Liver (tissue), 9 donors: Measurements from ENCODE around the gene STAT5A. TPM values are rescaled to one million over a fixed set of nuclear protein-coding genes. Genes with fewer than 3 reads are reported as not detected.
"Not testable (repeated sequence)": the region's sequence is repeated elsewhere in the genome, so short reads cannot be mapped to it uniquely, and the experiment has no call there.

ENCODE experiments used
- DNase-seq: peaks from one replicate; pipeline ENCODE4 v3.0.0-alpha.2; 2017; ENCODE audit warnings: low spot score
- H3K27ac ChIP-seq, 2 donors: one replicate each; pipeline ENCODE4 v1.7.0; 2013; ENCODE audit warnings: inconsistent platforms in 2 of 2, low read length in 2 of 2, control low read depth in 1 of 2, low read depth in 1 of 2, mild to moderate bottlenecking in 1 of 2
- H3K27me3 ChIP-seq, 4 donors: one replicate each; pipeline versions ENCODE4 v1.6.1 to v1.7.0; 2013; ENCODE audit warnings: low read length in 3 of 4, inconsistent platforms in 1 of 4, mild to moderate bottlenecking in 1 of 4, moderate library complexity in 1 of 4; ENCODE audit not compliant: control insufficient read depth in 4 of 4, insufficient read depth in 4 of 4
- H3K36me3 ChIP-seq, 4 donors: one replicate each; pipeline versions ENCODE4 v1.6.1 to v1.7.0; 2013; ENCODE audit warnings: low read length in 3 of 4, mild to moderate bottlenecking in 3 of 4, low read depth in 1 of 4, moderate library complexity in 1 of 4; ENCODE audit not compliant: control insufficient read depth in 4 of 4, insufficient read depth in 3 of 4
- H3K4me1 ChIP-seq, 4 donors: one replicate each; pipeline versions ENCODE4 v1.6.1 to v1.7.0; 2013; ENCODE audit warnings: low read length in 3 of 4, mild to moderate bottlenecking in 3 of 4, moderate library complexity in 1 of 4; ENCODE audit not compliant: control insufficient read depth in 4 of 4, insufficient read depth in 4 of 4
- H3K4me3 ChIP-seq, 3 donors: one replicate each; pipeline versions ENCODE4 v1.6.1 to v1.7.0; 2013; ENCODE audit warnings: low read length in 3 of 3, control low read depth in 1 of 3, low read depth in 1 of 3, mild to moderate bottlenecking in 1 of 3
- H3K9ac ChIP-seq, 2 donors: one replicate each; pipeline ENCODE4 v1.7.0; 2013; ENCODE audit warnings: low read length in 2 of 2, mild to moderate bottlenecking in 2 of 2, moderate library complexity in 2 of 2, control low read depth in 1 of 2, low read depth in 1 of 2
- H3K9me3 ChIP-seq, 4 donors: one replicate each; pipeline versions ENCODE4 v1.6.1 to v1.7.0; 2013; ENCODE audit warnings: low read length in 3 of 4; ENCODE audit not compliant: control insufficient read depth in 4 of 4
- FOXA1 ChIP-seq: IDR thresholded peaks from 2 replicates; pipeline ENCODE4 v1.6.1; 2016; ENCODE audit warnings: antibody characterized with exemption
- FOXA2 ChIP-seq: IDR thresholded peaks from 2 replicates; pipeline ENCODE4 v1.6.1; 2016; ENCODE audit warnings: antibody characterized with exemption
- GABPA ChIP-seq, 2 donors: IDR thresholded peaks in 1 of 2; conservative IDR thresholded peaks in 1 of 2; 2 replicates each; pipeline ENCODE4 v1.6.1; 2016; ENCODE audit warnings: antibody characterized with exemption in 2 of 2, mild to moderate bottlenecking in 1 of 2, moderate library complexity in 1 of 2
- HNF4A ChIP-seq, 2 donors: conservative IDR thresholded peaks; 2 replicates each; pipeline ENCODE4 v1.6.1; 2016; ENCODE audit warnings: antibody characterized with exemption in 2 of 2, mild to moderate bottlenecking in 2 of 2
- HNF4G ChIP-seq: IDR thresholded peaks from 2 replicates; pipeline ENCODE4 v1.6.1; 2016; ENCODE audit warnings: antibody characterized with exemption
- JUND ChIP-seq, 2 donors: IDR thresholded peaks; 2 replicates each; pipeline ENCODE4 v1.6.1; 2016; ENCODE audit warnings: antibody characterized with exemption in 2 of 2
- NR2F2 ChIP-seq: IDR thresholded peaks from 2 replicates; pipeline ENCODE4 v1.6.1; 2016; ENCODE audit warnings: antibody characterized with exemption
- RAD21 ChIP-seq, 2 donors: IDR thresholded peaks; 2 replicates each; pipeline ENCODE4 v1.6.1; 2016; ENCODE audit warnings: antibody characterized with exemption in 2 of 2, mild to moderate bottlenecking in 2 of 2
- RXRA ChIP-seq, 2 donors: IDR thresholded peaks; 2 replicates each; pipeline ENCODE4 v1.6.1; 2017 to 2018; ENCODE audit warnings: antibody characterized with exemption in 2 of 2, mild to moderate bottlenecking in 1 of 2
- SP1 ChIP-seq: IDR thresholded peaks from 2 replicates; pipeline ENCODE4 v1.6.1; 2018; ENCODE audit warnings: antibody characterized with exemption, mild to moderate bottlenecking
- TAF1 ChIP-seq: conservative IDR thresholded peaks from 2 replicates; pipeline ENCODE4 v1.6.1; 2016; ENCODE audit warnings: antibody characterized with exemption, mild to moderate bottlenecking
- YY1 ChIP-seq: IDR thresholded peaks from 2 replicates; pipeline ENCODE4 v1.6.1; 2016; ENCODE audit warnings: antibody characterized with exemption, mild to moderate bottlenecking
- WGBS: extraction: QIAGEN DNeasy Blood & Tissue Kit; methylation state at CpG from one replicate; pipeline ENCODE4 v1.1.7; 2013; 5-methylcytosine and 5-hydroxymethylcytosine counted together
- polyA plus RNA-seq, 2 donors: library from polyadenylated mRNA; stranded (reverse) in 1 of 2; unstranded in 1 of 2; fragments of 200-250 nt in 1 of 2; fragments of >200 nt in 1 of 2; fragmentation: Nextera tagmentation in 1 of 2; extraction: Ambion mirVana in 1 of 2; gene quantifications; one replicate each; pipeline versions ENCODE4 v1.2.1 to v1.2.3, GENCODE V29; 2013 to 2015
- total RNA-seq, 2 donors: library from RNA; depleted of rRNA; stranded (reverse); fragments of >200 nt; gene quantifications; one replicate each; pipeline ENCODE4 v1.2.3, GENCODE V29; 2014
- TF ChIP-seq, protein P1 (sequence below): IDR thresholded peaks from 2 replicates; pipeline ENCODE4 v1.6.1; 2016; ENCODE audit warnings: antibody characterized with exemption
- TF ChIP-seq, protein P2 (sequence below): IDR thresholded peaks from 2 replicates; pipeline ENCODE4 v1.6.1; 2016; ENCODE audit warnings: antibody characterized with exemption, mild to moderate bottlenecking
- TF ChIP-seq, protein P3 (sequence below): IDR thresholded peaks from 2 replicates; pipeline ENCODE4 v1.6.1; 2016; ENCODE audit warnings: antibody characterized with exemption
- TF ChIP-seq, protein P4 (sequence below): IDR thresholded peaks from 2 replicates; pipeline ENCODE4 v1.6.1; 2016; ENCODE audit warnings: antibody characterized with exemption
- donor health status: healthy.
- donor health status: healthy.
- donor health status: healthy.
- donor health status: healthy.
- donor health status: healthy.

STAT5A gene
- total RNA-seq (10 to 100 TPM; 13.7 to 37.7 TPM), polyA plus RNA-seq (1 to 10 TPM; 1.7 to 4.0 TPM)

DNA sequence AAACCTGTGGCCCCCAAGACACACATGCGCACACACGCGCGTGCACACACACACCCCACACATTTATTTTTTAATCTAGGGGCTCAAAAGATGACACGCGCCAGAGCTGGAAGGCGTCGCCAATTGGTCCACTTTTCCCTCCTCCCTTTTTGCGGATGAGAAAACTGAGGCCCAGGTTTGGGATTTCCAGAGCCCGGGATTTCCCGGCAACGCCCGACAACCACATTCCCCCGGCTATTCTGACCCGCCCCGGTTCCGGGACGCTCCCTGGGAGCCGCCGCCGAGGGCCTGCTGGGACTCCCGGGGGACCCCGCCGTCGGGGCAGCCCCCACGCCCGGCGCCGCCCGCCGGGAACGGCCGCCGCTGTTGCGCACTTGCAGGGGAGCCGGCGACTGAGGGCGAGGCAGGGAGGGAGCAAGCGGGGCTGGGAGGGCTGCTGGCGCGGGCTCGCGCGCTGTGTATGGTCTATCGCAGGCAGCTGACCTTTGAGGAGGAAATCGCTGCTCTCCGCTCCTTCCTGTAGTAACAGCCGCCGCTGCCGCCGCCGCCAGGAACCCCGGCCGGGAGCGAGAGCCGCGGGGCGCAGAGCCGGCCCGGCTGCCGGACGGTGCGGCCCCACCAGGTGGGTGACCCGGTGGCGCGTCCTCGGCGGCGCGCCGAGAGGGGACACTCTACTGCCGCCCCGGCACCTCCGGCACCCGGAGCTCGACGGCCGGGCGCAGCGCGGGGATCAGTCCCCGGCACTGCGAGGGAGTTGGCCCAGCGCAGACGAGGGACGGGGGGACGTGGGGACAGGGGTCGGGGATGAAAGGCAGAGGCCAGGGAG lies at the start of gene STAT5A:
STAT5A (plus strand) TSS at position 522 of the 826 bp plus-strand sequence. CDS start 914 bp downstream, outside the sequence.
- Histone ChIP-seq H3K27me3 (no peaks in the 10 kb centered on the region), H3K4me3 (peak within 1 kb of the TSS; percentile 42 to 82 (median 65)), H3K4me1 (peaks cover 0 to 20% (median 7%) of the 10 kb centered on the region in 4 donors), H3K9me3 (no peaks in the 10 kb centered on the region), H3K36me3 (peaks cover 0 to 2% (median 1%) of the 10 kb centered on the region in 4 donors), H3K9ac (peak within 1 kb of the TSS; percentile 39 to 77), H3K27ac (peak within 1 kb of the TSS; percentile 64 to 75)
- peak; percentile 73 for DNase-seq
- TF ChIP-seq FOXA1 (no peak), HNF4A (conservative IDR thresholded peaks at IDR 0.05) (no peak), HNF4G (no peak), RAD21 (IDR thresholded peaks at IDR 0.05) (no peak), RXRA (IDR thresholded peaks at IDR 0.05) (no peak), YY1 (no peak), TAF1 (no peak), SP1 (no peak)
- TF ChIP-seq, protein P1, sequence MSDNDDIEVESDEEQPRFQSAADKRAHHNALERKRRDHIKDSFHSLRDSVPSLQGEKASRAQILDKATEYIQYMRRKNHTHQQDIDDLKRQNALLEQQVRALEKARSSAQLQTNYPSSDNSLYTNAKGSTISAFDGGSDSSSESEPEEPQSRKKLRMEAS: no peak
- WGBS: 6% methylated on average over 88 of the region's 88 CpGs

DNA sequence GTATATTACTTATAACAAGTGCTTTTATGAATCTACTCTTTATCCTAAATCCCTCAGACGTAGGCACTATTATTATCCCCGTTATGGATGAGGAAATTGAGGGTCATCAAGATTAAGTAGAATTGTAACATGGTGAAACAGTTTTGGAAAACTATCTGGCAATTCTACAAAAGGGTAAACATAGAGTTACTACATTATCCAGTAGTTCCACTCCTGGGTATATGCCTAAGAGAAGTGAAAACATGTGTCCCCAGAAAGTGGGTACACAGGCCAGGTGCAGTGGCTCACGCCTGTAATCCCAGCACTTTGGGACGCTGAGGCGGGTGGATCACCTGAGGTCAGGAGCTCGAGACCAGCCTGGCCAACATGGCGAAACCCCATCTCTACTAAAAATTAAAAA lies 48.7 kb upstream of the STAT5A start:
- 53% methylated on average over 7 of the region's 7 CpGs for WGBS
- peak in 1 of 2 donors; percentile 23 for TF ChIP-seq RAD21 (IDR thresholded peaks at IDR 0.05)
- TF ChIP-seq, protein P2, sequence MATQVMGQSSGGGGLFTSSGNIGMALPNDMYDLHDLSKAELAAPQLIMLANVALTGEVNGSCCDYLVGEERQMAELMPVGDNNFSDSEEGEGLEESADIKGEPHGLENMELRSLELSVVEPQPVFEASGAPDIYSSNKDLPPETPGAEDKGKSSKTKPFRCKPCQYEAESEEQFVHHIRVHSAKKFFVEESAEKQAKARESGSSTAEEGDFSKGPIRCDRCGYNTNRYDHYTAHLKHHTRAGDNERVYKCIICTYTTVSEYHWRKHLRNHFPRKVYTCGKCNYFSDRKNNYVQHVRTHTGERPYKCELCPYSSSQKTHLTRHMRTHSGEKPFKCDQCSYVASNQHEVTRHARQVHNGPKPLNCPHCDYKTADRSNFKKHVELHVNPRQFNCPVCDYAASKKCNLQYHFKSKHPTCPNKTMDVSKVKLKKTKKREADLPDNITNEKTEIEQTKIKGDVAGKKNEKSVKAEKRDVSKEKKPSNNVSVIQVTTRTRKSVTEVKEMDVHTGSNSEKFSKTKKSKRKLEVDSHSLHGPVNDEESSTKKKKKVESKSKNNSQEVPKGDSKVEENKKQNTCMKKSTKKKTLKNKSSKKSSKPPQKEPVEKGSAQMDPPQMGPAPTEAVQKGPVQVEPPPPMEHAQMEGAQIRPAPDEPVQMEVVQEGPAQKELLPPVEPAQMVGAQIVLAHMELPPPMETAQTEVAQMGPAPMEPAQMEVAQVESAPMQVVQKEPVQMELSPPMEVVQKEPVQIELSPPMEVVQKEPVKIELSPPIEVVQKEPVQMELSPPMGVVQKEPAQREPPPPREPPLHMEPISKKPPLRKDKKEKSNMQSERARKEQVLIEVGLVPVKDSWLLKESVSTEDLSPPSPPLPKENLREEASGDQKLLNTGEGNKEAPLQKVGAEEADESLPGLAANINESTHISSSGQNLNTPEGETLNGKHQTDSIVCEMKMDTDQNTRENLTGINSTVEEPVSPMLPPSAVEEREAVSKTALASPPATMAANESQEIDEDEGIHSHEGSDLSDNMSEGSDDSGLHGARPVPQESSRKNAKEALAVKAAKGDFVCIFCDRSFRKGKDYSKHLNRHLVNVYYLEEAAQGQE: peak; percentile 16
- TF ChIP-seq SP1: peak; percentile 42
- peak; percentile 37 for TF ChIP-seq NR2F2
- TF ChIP-seq GABPA (IDR thresholded peaks at IDR 0.05 in 1 of 2, conservative IDR thresholded peaks at IDR 0.05 in 1 of 2): peak in 1 of 2 donors; percentile 35
- TF ChIP-seq JUND (IDR thresholded peaks at IDR 0.05): peak; percentile 18 to 60
- peak; percentile 81 for TF ChIP-seq FOXA2
- TF ChIP-seq, protein P3, sequence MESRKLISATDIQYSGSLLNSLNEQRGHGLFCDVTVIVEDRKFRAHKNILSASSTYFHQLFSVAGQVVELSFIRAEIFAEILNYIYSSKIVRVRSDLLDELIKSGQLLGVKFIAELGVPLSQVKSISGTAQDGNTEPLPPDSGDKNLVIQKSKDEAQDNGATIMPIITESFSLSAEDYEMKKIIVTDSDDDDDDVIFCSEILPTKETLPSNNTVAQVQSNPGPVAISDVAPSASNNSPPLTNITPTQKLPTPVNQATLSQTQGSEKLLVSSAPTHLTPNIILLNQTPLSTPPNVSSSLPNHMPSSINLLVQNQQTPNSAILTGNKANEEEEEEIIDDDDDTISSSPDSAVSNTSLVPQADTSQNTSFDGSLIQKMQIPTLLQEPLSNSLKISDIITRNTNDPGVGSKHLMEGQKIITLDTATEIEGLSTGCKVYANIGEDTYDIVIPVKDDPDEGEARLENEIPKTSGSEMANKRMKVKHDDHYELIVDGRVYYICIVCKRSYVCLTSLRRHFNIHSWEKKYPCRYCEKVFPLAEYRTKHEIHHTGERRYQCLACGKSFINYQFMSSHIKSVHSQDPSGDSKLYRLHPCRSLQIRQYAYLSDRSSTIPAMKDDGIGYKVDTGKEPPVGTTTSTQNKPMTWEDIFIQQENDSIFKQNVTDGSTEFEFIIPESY: peak; percentile 72
- TF ChIP-seq, protein P1: peak; percentile 74
- peak; percentile 40 to 60 for TF ChIP-seq HNF4A (conservative IDR thresholded peaks at IDR 0.05)
- TF ChIP-seq, protein P4, sequence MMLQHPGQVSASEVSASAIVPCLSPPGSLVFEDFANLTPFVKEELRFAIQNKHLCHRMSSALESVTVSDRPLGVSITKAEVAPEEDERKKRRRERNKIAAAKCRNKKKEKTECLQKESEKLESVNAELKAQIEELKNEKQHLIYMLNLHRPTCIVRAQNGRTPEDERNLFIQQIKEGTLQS: peak; percentile 48
- TF ChIP-seq RXRA (IDR thresholded peaks at IDR 0.05): peak; percentile 64 to 69
- peak; percentile 79 for TF ChIP-seq FOXA1
- not testable (repeated sequence) for H3K36me3 ChIP-seq, H3K27me3 ChIP-seq, H3K4me3 ChIP-seq, DNase-seq, H3K9ac ChIP-seq, H3K9me3 ChIP-seq
- Histone ChIP-seq H3K27ac (peak overlapping the region in 1 of 2 donors; percentile 49), H3K4me1 (peaks cover 0 to 15% (median 0%) of the 10 kb centered on the region in 4 donors)
